Endothelial cell (in vitro differentiated cells): ENCODE results near the gene EYA2. TPM values are rescaled to one million over a fixed set of nuclear protein-coding genes. Genes with fewer than 3 reads are reported as not detected.

Source experiments
- DNase-seq: peaks from one replicate; pipeline ENCODE4 v3.0.0; 2021; ENCODE audit warnings: low spot score
- H3K27ac Mint-ChIP-seq: one replicate; pipeline ENCODE4 v1.8.0; 2021; ENCODE audit warnings: mixed read lengths, inconsistent platforms; ENCODE audit not compliant: unreplicated experiment
- H3K27me3 Mint-ChIP-seq: one replicate; pipeline ENCODE4 v1.8.0; 2021; ENCODE audit warnings: mild to moderate bottlenecking, moderate library complexity, mixed read lengths, inconsistent platforms; ENCODE audit not compliant: unreplicated experiment
- H3K36me3 Mint-ChIP-seq: one replicate; pipeline ENCODE4 v1.8.0; 2021; ENCODE audit warnings: mild to moderate bottlenecking, low read depth, mixed read lengths, inconsistent platforms; ENCODE audit not compliant: unreplicated experiment
- H3K4me1 Mint-ChIP-seq: one replicate; pipeline ENCODE4 v1.8.0; 2021; ENCODE audit warnings: mild to moderate bottlenecking, mixed read lengths, inconsistent platforms; ENCODE audit not compliant: unreplicated experiment
- H3K4me3 Mint-ChIP-seq: one replicate; pipeline ENCODE4 v1.8.0; 2021; ENCODE audit warnings: mild to moderate bottlenecking, mixed read lengths, inconsistent platforms; ENCODE audit not compliant: unreplicated experiment
- H3K9me3 Mint-ChIP-seq: one replicate; pipeline ENCODE4 v1.8.0; 2021; ENCODE audit warnings: mixed read lengths, inconsistent platforms; ENCODE audit not compliant: unreplicated experiment
- CTCF ChIP-seq: fragments of 200-600 bp; sonication (generic); IDR thresholded peaks from one replicate; pipeline ENCODE4 v1.5.0; 2021; ENCODE audit warnings: antibody characterized with exemption; ENCODE audit not compliant: unreplicated experiment
- total RNA-seq: library from RNA; stranded (reverse); fragmentation: NEBNext Ultra II Directional; extraction: Animal tissue kit (Norgen Biotek cat#: 25700); gene quantifications from one replicate; pipeline ENCODE4 v1.2.1, GENCODE V29; 2021; ENCODE audit not compliant: unreplicated experiment

EYA2 gene
- total RNA-seq, 1 donor from 2014 or later = not detected

DNA sequence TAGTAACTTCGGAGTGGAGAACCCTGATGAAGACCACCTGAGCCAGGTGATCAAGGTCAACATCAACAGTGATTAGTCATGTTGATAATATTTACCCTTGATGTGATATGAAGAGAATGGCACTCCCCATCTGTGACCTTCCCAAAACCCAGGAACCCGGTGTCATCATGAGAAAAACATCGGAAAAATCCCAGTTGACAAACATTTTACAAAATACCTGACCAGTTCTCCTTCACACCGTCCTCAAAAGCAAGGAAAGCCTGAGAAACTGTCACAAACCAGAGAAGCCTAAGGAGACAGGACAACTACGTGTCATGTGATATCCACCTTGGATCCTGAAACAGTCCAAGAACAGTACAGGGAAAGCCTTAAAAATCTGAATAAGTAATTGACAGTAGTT, 264.5 kb downstream of the EYA2 start:
- Mint-ChIP-seq H3K36me3 (no peaks in the 10 kb centered on the region), H3K27ac (no peak overlapping the region), H3K9me3 (no peaks in the 10 kb centered on the region), H3K4me3 (no peak overlapping the region), H3K4me1 (no peaks in the 10 kb centered on the region), H3K27me3 (peaks cover 3% of the 10 kb centered on the region)
- no peak for TF ChIP-seq CTCF
- no peak for DNase-seq

- Mint-ChIP-seq H3K27ac (no peak overlapping the region), H3K4me1 (no peaks in the 10 kb centered on the region), H3K36me3 (no peaks in the 10 kb centered on the region), H3K27me3 (peaks cover 3% of the 10 kb centered on the region), H3K4me3 (no peak overlapping the region), H3K9me3 (no peaks in the 10 kb centered on the region)
- no peak for TF ChIP-seq CTCF
- no peak for DNase-seq
Observed at GRCh38 chr20:47160240-47160639, 265.6 kb downstream of the EYA2 start.

GRCh38 chr20:47160992-47161391, 266.3 kb downstream of the EYA2 start:
- Mint-ChIP-seq H3K9me3 (no peaks in the 10 kb centered on the region), H3K4me1 (no peaks in the 10 kb centered on the region), H3K27ac (no peak overlapping the region), H3K27me3 (peaks cover 6% of the 10 kb centered on the region), H3K4me3 (no peak overlapping the region), H3K36me3 (no peaks in the 10 kb centered on the region)
- DNase-seq = no peak
- TF ChIP-seq CTCF = no peak

DNA sequence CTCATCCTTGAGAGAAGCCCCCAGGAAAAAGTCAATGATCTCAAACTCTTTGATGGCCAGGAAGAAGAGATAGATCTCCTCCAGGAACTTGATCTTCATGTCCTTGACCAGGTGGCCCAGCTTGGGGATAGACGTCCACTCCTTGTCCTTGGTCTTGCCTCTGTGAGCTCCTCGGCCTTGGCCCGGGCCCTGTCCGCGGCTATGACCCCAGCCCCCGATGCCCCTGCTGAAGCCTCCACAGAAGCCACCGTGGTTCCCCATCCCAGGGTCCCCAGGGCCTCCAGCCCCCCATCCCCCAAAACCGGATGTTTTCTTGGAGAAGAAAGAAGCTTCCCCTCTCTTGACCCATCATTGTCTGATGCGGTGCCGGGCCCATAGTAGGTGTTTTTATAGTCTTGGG, 266.8 kb downstream of the EYA2 start:
- Mint-ChIP-seq H3K27me3 (peaks cover 6% of the 10 kb centered on the region), H3K36me3 (no peaks in the 10 kb centered on the region), H3K9me3 (no peaks in the 10 kb centered on the region), H3K4me3 (no peak overlapping the region), H3K4me1 (no peaks in the 10 kb centered on the region), H3K27ac (no peak overlapping the region)
- no peak for DNase-seq
- TF ChIP-seq CTCF = no peak

DNA sequence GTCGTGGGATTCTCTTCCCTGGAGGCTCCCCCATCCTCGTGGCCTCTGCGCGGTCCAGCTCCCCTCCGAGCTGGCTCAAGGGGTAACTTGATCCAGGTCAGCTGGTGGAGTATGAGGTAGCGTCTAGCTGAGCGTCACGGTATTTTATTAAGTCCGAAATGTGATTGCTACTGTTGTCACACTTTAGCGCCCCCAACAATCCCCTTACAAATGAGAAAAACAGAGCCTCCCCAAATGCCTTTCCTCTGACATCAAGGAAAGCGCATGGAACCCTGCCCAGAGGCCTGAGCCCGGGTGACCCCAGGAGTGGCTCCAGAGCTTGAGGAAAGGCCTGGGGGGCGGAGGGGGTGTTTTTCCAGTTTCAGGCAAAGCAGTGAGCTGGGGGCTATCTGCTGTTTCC, 269.5 kb downstream of the EYA2 start:
- Mint-ChIP-seq H3K27ac (no peak overlapping the region), H3K27me3 (peaks cover 8% of the 10 kb centered on the region), H3K9me3 (no peaks in the 10 kb centered on the region), H3K36me3 (no peaks in the 10 kb centered on the region), H3K4me1 (no peaks in the 10 kb centered on the region), H3K4me3 (no peak overlapping the region)
- no peak for TF ChIP-seq CTCF
- DNase-seq = no peak
